ENCODE data around the gene PECR.

GRCh38 chr2:216114714-216115531 lies 33.3 kb upstream of the PECR start:
- peak; percentile 68 to 89 (median 89) for TF ChIP-seq CTCF (IDR thresholded peaks at IDR 0.05 in 2 of 3, conservative IDR thresholded peaks at IDR 0.05 in 1 of 3; ENCODE audit: insufficient read depth in 2 of 3, low read depth in 1 of 3, low read length in 3 of 3)
- no peak for TF ChIP-seq ZFP91 (CRISPR knock-in tag; IDR thresholded peaks at IDR 0.05)
- peak; percentile 58 for TF ChIP-seq POLR2A (conservative IDR thresholded peaks at IDR 0.05)
- TF ChIP-seq SAFB2 (IDR thresholded peaks at IDR 0.05; ENCODE audit: borderline replicate concordance, low read depth, low read length, severe bottlenecking) = no peak
- TF ChIP-seq BRF2 (IDR thresholded peaks at IDR 0.05; ENCODE audit: borderline replicate concordance, insufficient read depth, insufficient read length) = no peak
- TF ChIP-seq USF2 (CRISPR knock-in tag; IDR thresholded peaks at IDR 0.05) = no peak
- no peak for TF ChIP-seq TFE3 (CRISPR knock-in tag; IDR thresholded peaks at IDR 0.05)
- TF ChIP-seq ZNF165 (CRISPR knock-in tag; IDR thresholded peaks at IDR 0.05; ENCODE audit: borderline replicate concordance) = no peak
- no peak for TF ChIP-seq ZNF707 (CRISPR knock-in tag; conservative IDR thresholded peaks at IDR 0.05)
- TF ChIP-seq EZH2 (IDR thresholded peaks at IDR 0.05; ENCODE audit: borderline replicate concordance, low read depth, low read length) = no peak
- TF ChIP-seq EP300 (IDR thresholded peaks at IDR 0.05; ENCODE audit: low read length) = no peak
- TF ChIP-seq FUS (optimal IDR thresholded peaks at IDR 0.05; ENCODE audit: low read depth, low read length) = no peak
- TF ChIP-seq SIN3A (IDR thresholded peaks at IDR 0.05; ENCODE audit: borderline replicate concordance in 2 of 2, control insufficient read depth in 1 of 2, low read depth in 2 of 2, low read length in 2 of 2) = no peak
